OCI-LY1 (cell line): ENCODE results near the gene PTHLH.

ENCODE experiments used
- EZH2 ChIP-seq: fragments of 200-600 bp; sonication (generic), shearing (Covaris generic); IDR thresholded peaks from 2 replicates; pipeline ENCODE4 v1.8.0; 2017; ENCODE audit warnings: borderline replicate concordance, mixed run types, mild to moderate bottlenecking, antibody characterized with exemption, low read length, moderate library complexity, mixed read lengths
- TF ChIP-seq, protein P1 (sequence below): fragments of 200-600 bp; sonication (generic), shearing (Covaris generic); IDR thresholded peaks from 2 replicates; pipeline ENCODE4 v1.5.1; 2017; ENCODE audit warnings: mild to moderate bottlenecking, antibody characterized with exemption, low read length, moderate library complexity, mixed read lengths

DNA sequence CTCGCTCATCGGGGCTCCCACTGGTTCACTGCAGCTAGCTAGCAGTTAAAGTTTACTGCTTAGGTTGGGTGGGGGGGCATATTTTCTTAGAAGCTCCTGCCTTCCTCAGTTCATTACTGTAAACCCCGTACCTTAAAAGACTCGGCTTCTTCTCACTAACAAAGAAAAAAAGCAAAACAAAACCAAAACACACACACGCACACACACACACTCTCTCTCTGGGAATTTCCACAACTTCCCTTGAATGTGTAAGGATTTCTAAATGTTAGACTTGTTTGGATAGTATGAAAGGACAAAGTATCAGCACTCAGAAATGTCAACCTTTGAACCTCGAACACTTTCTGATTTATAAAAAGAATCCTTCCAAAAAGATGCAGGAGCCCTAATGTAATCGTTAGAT lies 927 bp downstream of the PTHLH start:
- TF ChIP-seq, protein P1, sequence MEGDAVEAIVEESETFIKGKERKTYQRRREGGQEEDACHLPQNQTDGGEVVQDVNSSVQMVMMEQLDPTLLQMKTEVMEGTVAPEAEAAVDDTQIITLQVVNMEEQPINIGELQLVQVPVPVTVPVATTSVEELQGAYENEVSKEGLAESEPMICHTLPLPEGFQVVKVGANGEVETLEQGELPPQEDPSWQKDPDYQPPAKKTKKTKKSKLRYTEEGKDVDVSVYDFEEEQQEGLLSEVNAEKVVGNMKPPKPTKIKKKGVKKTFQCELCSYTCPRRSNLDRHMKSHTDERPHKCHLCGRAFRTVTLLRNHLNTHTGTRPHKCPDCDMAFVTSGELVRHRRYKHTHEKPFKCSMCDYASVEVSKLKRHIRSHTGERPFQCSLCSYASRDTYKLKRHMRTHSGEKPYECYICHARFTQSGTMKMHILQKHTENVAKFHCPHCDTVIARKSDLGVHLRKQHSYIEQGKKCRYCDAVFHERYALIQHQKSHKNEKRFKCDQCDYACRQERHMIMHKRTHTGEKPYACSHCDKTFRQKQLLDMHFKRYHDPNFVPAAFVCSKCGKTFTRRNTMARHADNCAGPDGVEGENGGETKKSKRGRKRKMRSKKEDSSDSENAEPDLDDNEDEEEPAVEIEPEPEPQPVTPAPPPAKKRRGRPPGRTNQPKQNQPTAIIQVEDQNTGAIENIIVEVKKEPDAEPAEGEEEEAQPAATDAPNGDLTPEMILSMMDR, result no peak
- no peak for TF ChIP-seq EZH2
